GM12874 (cell line): ENCODE measurements around the gene TSPAN5.

Experiments used
- CTCF ChIP-seq: IDR thresholded peaks from 2 replicates; pipeline ENCODE4 v1.5.1; 2011; ENCODE audit warnings: low read depth, mild to moderate bottlenecking, control low read depth, low read length, moderate library complexity; ENCODE audit not compliant: insufficient read depth

The TSPAN5 gene

DNA sequence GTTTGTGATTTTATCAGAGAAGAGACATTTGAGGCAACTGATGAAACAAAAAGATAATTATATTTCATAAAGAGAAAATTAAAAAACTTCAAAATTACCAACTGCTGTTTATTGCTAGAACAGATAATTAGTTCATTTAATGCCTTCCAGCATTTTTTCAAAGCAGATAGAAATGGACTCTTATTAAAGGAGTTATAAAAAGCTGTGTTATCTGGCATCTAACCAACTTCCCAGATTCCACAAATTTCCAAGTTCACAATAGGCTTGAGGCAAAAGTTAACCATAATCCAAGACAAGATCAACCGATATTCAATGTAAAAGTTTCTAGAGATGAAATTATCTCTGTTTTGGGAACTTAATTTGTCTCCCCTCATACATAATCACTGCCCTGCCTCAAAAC lies 152.4 kb downstream of the TSPAN5 start:
- TF ChIP-seq CTCF: no peak

DNA sequence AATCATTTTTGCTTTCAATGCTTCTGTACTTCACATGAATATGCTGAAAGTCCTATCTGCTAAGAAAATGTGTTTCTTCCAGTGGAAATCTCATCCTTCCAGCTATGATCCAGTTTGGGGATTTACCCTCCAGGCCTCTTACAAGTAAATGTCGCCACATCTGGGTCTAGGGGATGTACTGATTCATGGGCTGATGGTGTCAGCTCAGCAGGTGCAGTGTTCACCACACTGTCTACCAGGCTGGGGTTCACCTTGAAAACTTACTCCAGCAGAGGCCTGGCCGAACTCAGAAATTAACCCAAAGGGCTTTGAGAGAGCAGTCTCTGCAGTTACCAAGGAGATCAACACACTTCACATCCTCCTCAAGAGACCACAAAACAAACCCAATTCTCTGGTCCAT lies 154.3 kb downstream of the TSPAN5 start:
- no peak for TF ChIP-seq CTCF

GRCh38 chr4:98503676-98504075 lies 154.7 kb downstream of the TSPAN5 start:
- TF ChIP-seq CTCF: no peak

DNA sequence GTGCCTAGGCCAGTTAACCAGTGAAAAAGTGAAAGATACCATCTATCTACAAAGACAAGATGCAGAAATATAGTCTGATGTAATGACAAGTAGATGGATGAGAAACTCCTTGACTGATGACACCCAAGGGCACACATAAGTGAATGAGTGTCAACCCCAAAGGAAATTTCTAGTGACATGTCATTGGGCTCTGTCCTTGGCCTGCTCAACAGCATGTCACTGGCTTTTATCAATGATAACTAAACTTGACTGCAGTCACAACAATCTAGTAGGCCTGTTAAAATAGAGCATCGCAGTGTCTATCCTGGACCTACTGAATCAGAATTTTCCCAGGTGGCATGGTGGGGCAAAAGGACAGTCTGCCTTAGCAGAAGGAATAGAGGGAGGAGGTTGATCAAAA lies 155.8 kb downstream of the TSPAN5 start:
- TF ChIP-seq CTCF: no peak

- TF ChIP-seq CTCF: no peak
Observed at GRCh38 chr4:98502031-98502430, 156.4 kb downstream of the TSPAN5 start.

DNA sequence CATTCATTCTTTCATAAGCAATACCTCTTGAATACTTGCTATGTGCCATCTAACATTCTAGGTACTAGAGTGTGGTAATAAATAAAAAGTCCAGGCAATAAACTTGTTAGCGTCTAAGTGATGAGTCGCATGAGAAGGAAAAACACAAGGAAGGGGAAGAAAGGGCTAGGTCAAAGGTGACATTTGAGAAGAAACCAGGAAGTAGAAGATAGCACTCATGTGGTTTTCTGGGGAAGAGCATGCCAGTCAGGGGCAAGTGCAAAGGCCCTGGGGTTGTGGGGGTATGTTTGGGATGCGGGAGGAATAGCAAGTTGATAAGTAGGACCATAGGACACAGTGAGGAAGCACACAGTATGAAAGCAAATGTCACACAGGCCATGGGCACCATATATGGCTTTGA lies 157.0 kb downstream of the TSPAN5 start:
- TF ChIP-seq CTCF: no peak

DNA sequence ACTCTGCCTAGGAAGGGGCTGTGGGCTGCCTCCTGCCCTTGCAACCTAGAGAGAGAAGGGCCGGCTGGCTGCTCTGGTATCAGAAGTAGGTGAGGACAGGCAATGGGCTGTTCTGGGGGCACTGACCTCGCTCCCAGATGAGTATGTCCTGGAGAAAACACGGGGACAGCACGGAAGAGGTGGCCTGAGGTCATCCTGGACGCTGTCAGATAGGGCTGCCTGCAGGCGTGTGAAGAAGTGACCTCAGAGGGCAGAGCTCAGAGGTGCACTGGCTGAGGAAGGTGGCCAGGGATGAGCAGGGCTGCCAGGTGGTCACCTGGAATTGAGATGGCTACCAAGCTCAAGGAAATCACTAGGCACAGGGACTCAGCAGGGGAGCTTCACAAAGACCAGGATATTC lies 159.6 kb downstream of the TSPAN5 start:
- no peak for TF ChIP-seq CTCF
